H1 (cell line): ENCODE results near the gene TMEM30A.

Source experiments
- BACH1 ChIP-seq: IDR thresholded peaks from 2 replicates; pipeline ENCODE4 v1.6.1; 2012; ENCODE audit warnings: low read length, improper control_type of control experiment
- CTCF ChIP-seq, 3 experiments: IDR thresholded peaks; 1 replicate in 2 of 3; 2 replicates in 1 of 3; pipeline versions ENCODE4 v1.5.1 to v1.6.1; 2011; ENCODE audit warnings: low read length in 3 of 3, mild to moderate bottlenecking in 3 of 3, inconsistent platforms in 2 of 3, low read depth in 1 of 3, moderate library complexity in 1 of 3; ENCODE audit not compliant: insufficient read depth in 1 of 3; ENCODE audit errors: control extremely low read depth in 1 of 3
- EP300 ChIP-seq, 2 experiments: IDR thresholded peaks; 1 replicate in 1 of 2; 2 replicates in 1 of 2; pipeline ENCODE4 v1.6.1; 2011 to 2012; ENCODE audit warnings: low read depth in 2 of 2, low read length in 2 of 2, mild to moderate bottlenecking in 2 of 2, borderline replicate concordance in 1 of 2, inconsistent platforms in 1 of 2, moderate library complexity in 1 of 2
- GTF2F1 ChIP-seq: IDR thresholded peaks from 2 replicates; pipeline ENCODE4 v1.6.1; 2012; ENCODE audit warnings: low read depth, low read length, improper control_type of control experiment, borderline replicate concordance
- MAFK ChIP-seq: IDR thresholded peaks from 2 replicates; pipeline ENCODE4 v1.6.1; 2012; ENCODE audit warnings: low read depth, mild to moderate bottlenecking, improper control_type of control experiment, low read length
- POLR2A ChIP-seq, 2 experiments: IDR thresholded peaks; 1 replicate in 1 of 2; 2 replicates in 1 of 2; pipeline ENCODE4 v1.6.1; 2011; ENCODE audit warnings: low read depth in 2 of 2, low read length in 2 of 2, mild to moderate bottlenecking in 2 of 2; ENCODE audit errors: control extremely low read depth in 1 of 2
- RAD21 ChIP-seq, 2 experiments: IDR thresholded peaks in 1 of 2; conservative IDR thresholded peaks in 1 of 2; 2 replicates each; pipeline ENCODE4 v1.6.1; 2011; ENCODE audit warnings: low read depth in 2 of 2, low read length in 2 of 2, improper control_type of control experiment in 1 of 2, inconsistent platforms in 1 of 2, mild to moderate bottlenecking in 1 of 2, moderate library complexity in 1 of 2
- RFX5 ChIP-seq: IDR thresholded peaks from 2 replicates; pipeline ENCODE4 v1.6.1; 2011; ENCODE audit warnings: low read depth, low read length, improper control_type of control experiment, borderline replicate concordance
- SIN3A ChIP-seq, 2 experiments: IDR thresholded peaks in 1 of 2; conservative IDR thresholded peaks in 1 of 2; 2 replicates each; pipeline ENCODE4 v1.6.1; 2011 to 2012; ENCODE audit warnings: low read length in 2 of 2, improper control_type of control experiment in 1 of 2, low read depth in 1 of 2, mild to moderate bottlenecking in 1 of 2
- SP1 ChIP-seq: IDR thresholded peaks from 2 replicates; pipeline ENCODE4 v1.6.1; 2011; ENCODE audit warnings: low read depth, low read length
- SP2 ChIP-seq: IDR thresholded peaks from 2 replicates; pipeline ENCODE4 v1.6.1; 2012; ENCODE audit warnings: mild to moderate bottlenecking, low read length, inconsistent platforms
- TCF12 ChIP-seq: IDR thresholded peaks from 2 replicates; pipeline ENCODE4 v1.6.1; 2011; ENCODE audit warnings: low read depth, mild to moderate bottlenecking, low read length
- USF2 ChIP-seq: IDR thresholded peaks from 2 replicates; pipeline ENCODE4 v1.6.1; 2011; ENCODE audit warnings: low read length, improper control_type of control experiment
- YY1 ChIP-seq: IDR thresholded peaks from 2 replicates; pipeline ENCODE4 v1.6.1; 2011; ENCODE audit warnings: low read depth, mild to moderate bottlenecking, low read length

- TF ChIP-seq CTCF (IDR thresholded peaks at IDR 0.05; ENCODE audit: control extremely low read depth in 1 of 3, insufficient read depth in 1 of 3, low read depth in 1 of 3, low read length in 3 of 3) (no peak), USF2 (no peak), MAFK (peak; percentile 88), POLR2A (IDR thresholded peaks at IDR 0.05; ENCODE audit: control extremely low read depth in 1 of 2, low read depth in 2 of 2, low read length in 2 of 2) (no peak), RFX5 (no peak), YY1 (no peak), SP1 (no peak), RAD21 (IDR thresholded peaks at IDR 0.05 in 1 of 2, conservative IDR thresholded peaks at IDR 0.05 in 1 of 2; ENCODE audit: low read depth in 2 of 2, low read length in 2 of 2) (no peak), TCF12 (no peak), GTF2F1 (no peak), SP2 (no peak), SIN3A (conservative IDR thresholded peaks at IDR 0.05 in 1 of 2, IDR thresholded peaks at IDR 0.05 in 1 of 2; ENCODE audit: low read depth in 1 of 2, low read length in 2 of 2) (no peak), BACH1 (no peak), EP300 (IDR thresholded peaks at IDR 0.05; ENCODE audit: borderline replicate concordance in 1 of 2, low read depth in 2 of 2, low read length in 2 of 2) (no peak)
These were observed 23.3 kb downstream of the TMEM30A start for GRCh38 chr6:75261299-75261698.
